Limb (tissue), 2 donors: Measurements from ENCODE around the gene IQGAP2.
A peak's percentile ranks its signal among the peaks of the same experiment; 100 is the strongest.
"Not testable (repeated sequence)": the region's sequence is repeated elsewhere in the genome, so short reads cannot be mapped to it uniquely, and the experiment has no call there.

Source experiments
- DNase-seq, 2 donors: peaks; one replicate each; pipeline ENCODE4 v3.0.0-alpha.2; 2016; ENCODE audit errors: extremely low spot score in 2 of 2

IQGAP2 gene

GRCh38 chr5:76412511-76412910 lies 9.4 kb downstream of the IQGAP2 start:
- no peak for DNase-seq

DNA sequence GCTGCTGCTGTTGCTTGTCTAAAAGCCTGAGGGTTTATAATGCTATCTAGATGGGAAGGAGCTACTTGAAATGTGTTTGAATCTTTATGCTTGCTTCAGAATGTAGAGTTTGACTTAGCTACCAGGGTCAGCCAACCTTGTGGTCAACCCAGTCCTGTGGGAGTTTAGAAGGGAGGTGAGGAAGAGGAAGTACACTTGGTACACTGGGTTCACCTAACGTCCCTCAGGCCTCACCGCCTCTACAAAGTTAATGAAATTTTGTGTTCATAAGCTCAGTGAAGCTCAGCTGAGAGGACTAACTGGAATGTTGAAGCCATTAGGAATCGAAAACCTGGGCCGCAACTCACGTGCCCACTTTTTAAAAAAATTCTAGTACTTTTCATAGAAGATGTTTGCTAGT lies 10.7 kb downstream of the IQGAP2 start:
- DNase-seq: no peak

- no peak for DNase-seq
Measured at GRCh38 chr5:76414788-76415187, 11.7 kb downstream of the IQGAP2 start.

DNA sequence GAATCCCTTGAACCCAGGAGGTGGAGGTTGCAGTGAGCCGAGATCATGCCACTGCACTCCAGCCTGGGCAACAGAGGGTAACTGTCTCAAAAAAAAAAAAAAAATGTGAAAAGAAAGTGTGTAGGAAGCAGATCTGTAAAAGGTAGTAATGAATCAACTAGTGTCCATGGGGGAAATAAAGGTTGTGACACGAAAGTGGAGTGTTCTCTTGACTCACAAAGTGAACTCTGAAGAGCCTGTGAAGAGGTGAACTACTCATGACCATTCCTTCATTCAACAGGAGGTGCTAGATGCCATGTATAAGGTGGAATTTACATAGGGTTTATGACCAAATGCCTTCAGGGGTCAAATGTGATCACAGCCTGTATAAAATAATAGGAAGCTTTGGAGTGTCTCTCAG lies 12.8 kb downstream of the IQGAP2 start:
- DNase-seq: no peak

DNA sequence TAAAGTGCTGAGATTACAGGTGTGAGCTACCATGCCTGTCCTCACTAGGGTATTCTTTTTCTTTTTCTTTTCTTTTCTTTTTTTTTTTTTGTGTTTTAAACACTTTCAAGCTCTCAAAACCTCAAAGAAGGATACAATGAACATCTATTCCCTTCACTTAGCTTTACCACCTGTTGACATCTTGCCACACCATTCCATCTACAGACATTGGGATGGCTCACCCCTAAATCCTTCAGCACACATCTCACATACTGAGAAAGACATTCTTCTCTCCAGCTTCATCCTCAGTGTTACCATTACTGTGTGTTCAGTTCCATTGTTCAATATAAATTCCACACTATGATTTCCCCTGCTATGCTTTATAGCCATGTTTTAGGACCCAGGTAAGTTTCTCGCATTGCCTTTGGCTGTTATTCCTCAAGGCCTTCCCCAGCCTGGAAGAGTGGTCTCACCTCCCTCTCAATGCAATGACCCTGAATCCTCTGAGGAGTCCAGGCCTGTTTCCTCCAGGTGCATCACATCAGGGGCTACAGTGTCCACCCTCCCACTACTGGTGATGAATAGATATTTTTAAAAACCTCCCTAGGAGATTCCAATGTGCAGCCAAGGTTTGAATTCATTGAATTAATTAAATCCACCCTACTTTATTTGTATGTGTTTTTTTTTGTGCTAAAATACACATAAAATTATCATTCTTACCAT lies 16.7 kb downstream of the IQGAP2 start:
- DNase-seq: no peak

DNA sequence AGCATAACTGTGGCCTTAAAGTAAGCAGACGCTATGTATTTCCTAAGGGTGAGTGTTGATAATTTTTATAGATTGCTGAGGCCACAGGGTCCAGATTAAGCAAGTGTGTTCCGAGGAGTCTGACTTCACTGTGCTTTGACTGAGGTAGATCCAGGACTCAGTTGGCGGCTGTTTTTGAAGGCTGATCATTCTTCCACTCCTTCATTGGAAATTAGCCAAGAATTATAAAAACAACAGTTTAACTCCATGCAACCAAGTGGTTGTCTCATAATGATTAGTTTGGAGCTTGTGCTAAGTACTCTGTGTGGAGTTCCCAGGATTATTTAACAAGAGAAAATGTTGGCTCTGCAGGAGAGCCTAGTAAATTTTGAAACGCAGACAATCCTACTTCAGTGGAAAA lies 19.1 kb downstream of the IQGAP2 start:
- no peak for DNase-seq

GRCh38 chr5:76422742-76423141 lies 19.7 kb downstream of the IQGAP2 start:
- no peak for DNase-seq

- DNase-seq: no peak
Measured at GRCh38 chr5:76425146-76425545, 22.1 kb downstream of the IQGAP2 start.

DNA sequence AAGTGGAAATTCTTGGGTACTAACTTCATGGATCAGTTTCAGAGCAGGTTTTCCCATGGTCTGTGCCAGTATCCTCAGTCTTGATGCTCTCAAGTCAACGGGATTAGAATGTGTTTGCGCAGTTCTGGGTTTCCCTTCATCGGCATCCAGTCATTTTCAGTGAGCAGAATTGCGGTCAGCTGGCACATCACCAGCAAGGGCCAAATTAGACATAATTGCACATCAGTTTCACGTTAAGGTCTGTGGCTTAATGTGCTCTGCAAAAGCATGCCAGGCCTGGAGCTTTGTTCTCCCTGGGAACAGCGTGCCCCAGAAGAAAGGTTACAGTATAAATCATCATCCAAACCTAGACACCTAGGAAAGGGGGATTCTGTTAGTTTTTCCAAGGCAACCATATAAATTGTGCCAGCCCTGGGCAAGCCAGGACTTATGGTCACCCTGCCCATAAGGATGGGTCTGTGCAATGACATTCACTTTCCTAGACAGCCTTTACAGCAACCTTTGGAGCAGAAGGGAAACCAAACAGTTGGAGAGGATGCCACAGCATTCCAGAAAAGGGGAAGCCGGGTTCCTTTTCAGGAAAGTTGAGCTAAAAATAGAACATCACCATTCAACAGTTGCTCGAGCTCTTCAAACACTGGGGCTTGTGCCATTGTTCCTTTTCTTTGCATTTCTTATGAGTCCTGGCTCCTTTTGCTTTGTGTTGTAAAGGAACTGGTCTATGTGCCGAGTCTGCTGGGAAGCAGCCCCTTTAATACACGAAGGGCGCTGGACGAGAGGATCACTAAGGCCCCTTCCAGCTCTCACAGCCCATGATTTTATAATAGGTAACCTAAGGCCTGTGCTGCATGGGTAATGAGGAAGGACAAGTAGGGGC lies 23.1 kb downstream of the IQGAP2 start:
- peak in 1 of 2 donors; percentile 58 for DNase-seq

DNA sequence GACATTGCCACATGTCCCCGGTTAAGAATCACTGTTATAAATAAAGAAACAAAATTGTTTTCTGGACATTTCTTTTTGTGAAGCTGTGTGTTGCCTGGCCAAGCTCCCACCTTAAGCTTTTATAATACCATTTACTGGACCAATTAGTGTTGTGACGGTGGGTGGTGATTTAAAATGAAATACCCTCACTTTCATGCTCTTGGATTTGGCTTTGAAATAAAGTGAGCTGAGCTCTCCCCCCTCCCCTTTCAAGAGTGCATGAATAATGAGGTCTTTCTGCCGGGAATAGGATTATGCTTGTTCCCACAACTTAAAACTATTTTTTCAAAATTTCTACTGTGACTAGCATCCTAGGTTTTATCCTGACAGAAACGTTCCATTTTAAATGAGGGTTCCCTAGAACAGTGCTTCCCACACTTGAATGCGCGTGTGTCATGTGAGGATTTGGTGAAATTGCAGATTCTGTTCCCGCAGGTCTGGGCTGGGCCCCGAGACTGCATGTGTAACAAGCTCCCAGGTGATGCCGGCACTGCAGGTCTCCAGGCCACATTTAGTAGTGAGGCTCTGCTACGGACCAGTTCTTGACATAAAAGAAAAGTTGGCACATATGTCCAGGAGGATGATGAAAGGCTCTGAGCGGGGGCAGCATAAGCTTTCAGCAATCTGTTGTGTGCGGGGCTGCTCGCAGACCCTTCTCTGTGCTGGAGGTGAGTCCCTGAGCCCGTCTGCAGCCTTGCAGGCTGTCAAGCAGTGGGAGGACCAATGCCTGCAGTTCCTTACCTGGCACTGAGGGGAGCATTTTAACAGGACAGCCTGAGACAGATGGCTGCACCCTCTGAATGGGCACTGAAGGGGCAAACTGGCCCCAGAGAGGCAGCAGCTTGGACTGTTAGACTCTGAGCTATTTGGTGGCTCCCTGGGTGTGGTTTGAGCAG lies 24.4 kb downstream of the IQGAP2 start:
- DNase-seq: no peak

DNA sequence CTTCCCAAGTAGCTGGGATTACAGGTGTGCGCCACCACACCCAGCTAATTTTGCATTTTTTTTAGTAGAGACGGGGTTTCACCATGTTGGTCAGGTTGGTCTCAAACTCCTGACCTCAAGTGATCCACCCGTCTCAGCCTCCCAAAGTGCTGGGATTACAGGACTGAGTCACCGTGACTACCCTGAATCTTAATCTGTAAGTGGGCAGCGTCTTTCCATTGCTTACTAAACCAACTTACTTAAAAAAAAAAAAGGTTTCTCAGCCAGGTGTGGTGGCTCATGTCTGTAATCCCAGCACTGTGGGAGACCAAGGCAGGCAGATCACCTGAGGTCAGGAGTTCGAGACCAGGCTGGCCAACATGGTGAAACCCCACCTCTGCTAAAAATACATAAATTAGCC lies 25.5 kb downstream of the IQGAP2 start:
- not testable (repeated sequence) for DNase-seq

- no peak for DNase-seq
Measured at GRCh38 chr5:76433261-76433660, 30.2 kb downstream of the IQGAP2 start.

GRCh38 chr5:76437507-76437906 lies 34.4 kb downstream of the IQGAP2 start:
- not testable (repeated sequence) for DNase-seq

DNA sequence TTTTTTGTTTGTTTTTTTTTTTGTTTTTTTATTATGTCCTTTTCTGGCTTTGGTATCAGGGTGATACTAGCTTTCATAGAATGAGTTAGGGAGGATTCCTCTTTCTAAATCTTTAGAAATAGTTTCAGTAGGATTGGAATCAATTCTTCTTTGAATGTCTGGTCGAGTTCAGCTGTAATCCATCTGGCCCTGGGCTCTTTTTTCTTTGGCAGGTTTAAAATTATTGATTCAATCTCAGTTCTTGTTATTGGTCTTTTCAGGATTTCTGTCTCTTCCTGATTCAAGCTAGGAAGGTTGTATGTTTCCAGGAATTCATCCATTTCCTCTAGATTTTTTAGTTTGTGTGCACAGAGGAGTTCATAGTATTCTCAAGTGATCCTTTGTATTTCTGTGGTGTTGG lies 34.9 kb downstream of the IQGAP2 start:
- DNase-seq: no peak

DNA sequence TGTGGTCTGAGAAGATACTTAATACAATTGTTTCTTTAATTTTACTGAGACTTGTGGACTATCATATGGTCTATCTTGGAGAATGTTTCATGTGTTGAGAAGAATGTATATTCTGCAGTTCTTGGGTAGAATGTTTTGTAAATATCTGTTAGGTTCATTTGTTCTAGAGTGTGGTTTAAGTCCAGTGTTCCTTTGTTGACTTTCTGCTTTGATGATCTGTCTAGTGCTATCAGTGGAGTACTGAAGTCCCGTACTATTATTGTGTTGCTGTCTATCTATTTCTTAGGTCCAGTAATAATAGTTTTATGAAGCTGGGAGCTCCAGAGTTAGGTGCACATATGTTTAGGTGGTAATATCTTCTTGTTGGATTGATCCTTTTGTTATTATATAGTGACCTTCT lies 36.1 kb downstream of the IQGAP2 start:
- no peak for DNase-seq

DNA sequence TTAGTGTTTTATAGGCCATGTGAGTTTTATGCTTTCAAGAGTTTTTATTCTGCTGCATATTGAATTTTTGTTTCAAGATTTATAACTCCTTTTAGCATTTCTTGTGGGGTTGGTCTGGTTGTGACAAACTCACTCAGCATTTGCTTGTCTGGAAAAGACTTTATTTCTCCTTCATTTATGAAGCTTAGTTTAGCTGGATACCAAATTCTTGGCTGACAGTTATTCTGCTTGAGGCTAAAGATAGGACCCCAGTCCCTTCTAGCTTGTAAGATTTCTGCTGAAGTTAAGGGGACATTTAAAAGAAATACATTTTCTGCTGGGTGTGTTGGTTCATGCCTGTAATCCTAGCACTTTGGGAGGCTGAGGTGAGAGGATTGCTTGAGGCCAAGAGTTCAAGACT lies 36.8 kb downstream of the IQGAP2 start:
- DNase-seq: no peak

DNA sequence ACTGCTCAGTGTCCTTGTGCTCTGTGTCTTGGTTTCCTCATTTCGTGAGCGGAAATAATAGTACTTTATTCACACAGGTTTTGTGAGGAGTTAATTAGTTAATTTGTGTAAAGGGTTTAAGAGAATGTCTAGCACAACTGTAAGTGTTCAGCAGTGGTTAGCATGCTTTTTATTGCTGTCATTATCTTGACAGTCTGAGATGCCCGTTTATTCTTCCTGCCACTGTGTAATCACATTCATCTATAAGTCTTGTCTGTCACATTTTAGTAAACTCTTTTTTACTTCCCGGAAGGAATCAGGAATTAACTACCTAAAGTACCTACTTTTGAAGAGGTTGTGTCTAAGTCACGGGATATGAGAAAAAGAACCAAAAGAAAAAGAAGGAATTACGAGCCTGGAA lies 38.0 kb downstream of the IQGAP2 start:
- DNase-seq: no peak

GRCh38 chr5:76441890-76442673 lies 39.0 kb downstream of the IQGAP2 start:
- DNase-seq: no peak

DNA sequence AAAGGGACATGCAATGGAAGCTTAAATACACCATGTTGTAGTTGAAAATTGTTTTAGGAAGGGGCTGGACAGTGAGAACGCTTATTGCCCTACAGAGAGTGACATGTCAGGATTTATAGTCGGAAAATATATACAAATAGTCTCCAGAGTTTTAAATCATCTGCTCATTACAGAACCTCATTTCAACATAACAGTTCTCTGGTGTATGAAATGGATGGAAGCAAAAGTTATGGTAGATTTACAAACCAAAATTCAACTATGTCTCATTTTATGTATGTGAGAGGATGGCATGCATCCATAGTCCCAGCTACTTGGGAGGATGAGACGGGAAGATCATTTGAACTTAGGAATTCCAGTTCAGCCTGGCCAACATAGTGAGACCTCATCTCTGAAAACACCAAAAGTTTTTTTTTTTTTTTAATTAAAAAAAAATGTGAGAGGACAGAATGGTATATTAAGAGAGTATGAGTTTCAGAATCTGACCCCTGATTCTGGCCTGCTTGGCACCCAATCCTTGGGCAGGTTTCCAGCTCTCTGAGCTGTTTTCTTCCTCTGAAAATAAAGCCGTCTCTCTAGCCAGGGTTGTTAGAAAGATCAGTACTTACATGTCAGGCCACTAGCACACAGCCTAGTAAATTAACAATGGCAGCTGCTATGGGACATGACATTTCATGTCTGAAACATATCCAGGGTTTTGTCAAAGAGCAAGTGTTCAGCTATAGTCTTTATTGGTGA lies 40.1 kb downstream of the IQGAP2 start:
- no peak for DNase-seq

- no peak for DNase-seq
Measured at GRCh38 chr5:76445063-76445462, 42.0 kb downstream of the IQGAP2 start.
